Brain microvascular endothelial cell (primary cell): ENCODE data around the gene HAUS5.

Experiments used
- DNase-seq: peaks from one replicate; pipeline ENCODE4 v3.0.0-alpha.2; 2020
- H3K27ac ChIP-seq: fragments of 250-450 bp; sonication (Bioruptor Pico); 2 replicates; pipeline ENCODE4 v1.5.1; 2020; ENCODE audit warnings: mild to moderate bottlenecking, moderate library complexity
- H3K27me3 ChIP-seq: fragments of 250-450 bp; sonication (Bioruptor Pico); replicated peaks from 2 replicates; pipeline ENCODE4 v1.5.1; 2020; ENCODE audit warnings: mild to moderate bottlenecking
- H3K36me3 ChIP-seq: fragments of 250-450 bp; sonication (Bioruptor Pico); replicated peaks from 2 replicates; pipeline ENCODE4 v1.5.1; 2020; ENCODE audit warnings: mild to moderate bottlenecking
- H3K4me3 ChIP-seq: 2 replicates; pipeline ENCODE4 v1.5.1; 2011; ENCODE audit warnings: low read depth, mild to moderate bottlenecking, control low read depth, low read length, moderate library complexity
- in situ Hi-C: cut with HindIII; loops from 2 replicates; pipeline ENCODE4 v1.10.0; 2017; ENCODE audit warnings: low sequenced_read_pairs, low pct_ligation_motif_present
- TF ChIP-seq, protein P1 (sequence below): IDR thresholded peaks from 2 replicates; pipeline ENCODE4 v1.5.1; 2011; ENCODE audit warnings: low read depth, mild to moderate bottlenecking, moderate library complexity, low read length, control low read depth, inconsistent platforms; ENCODE audit errors: missing control alignments

HAUS5 gene, protein sequence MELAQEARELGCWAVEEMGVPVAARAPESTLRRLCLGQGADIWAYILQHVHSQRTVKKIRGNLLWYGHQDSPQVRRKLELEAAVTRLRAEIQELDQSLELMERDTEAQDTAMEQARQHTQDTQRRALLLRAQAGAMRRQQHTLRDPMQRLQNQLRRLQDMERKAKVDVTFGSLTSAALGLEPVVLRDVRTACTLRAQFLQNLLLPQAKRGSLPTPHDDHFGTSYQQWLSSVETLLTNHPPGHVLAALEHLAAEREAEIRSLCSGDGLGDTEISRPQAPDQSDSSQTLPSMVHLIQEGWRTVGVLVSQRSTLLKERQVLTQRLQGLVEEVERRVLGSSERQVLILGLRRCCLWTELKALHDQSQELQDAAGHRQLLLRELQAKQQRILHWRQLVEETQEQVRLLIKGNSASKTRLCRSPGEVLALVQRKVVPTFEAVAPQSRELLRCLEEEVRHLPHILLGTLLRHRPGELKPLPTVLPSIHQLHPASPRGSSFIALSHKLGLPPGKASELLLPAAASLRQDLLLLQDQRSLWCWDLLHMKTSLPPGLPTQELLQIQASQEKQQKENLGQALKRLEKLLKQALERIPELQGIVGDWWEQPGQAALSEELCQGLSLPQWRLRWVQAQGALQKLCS

GRCh38 chr19:35612559-35613321 is at the start of gene HAUS5:
HAUS5 (plus strand) TSS chr19:35612735; CDS start chr19:35612795, 60 bp downstream.
- Histone ChIP-seq H3K27ac (peak within 1 kb of the TSS; percentile 33), H3K27me3 (no peaks in the 10 kb centered on the region), H3K36me3 (no peaks in the 10 kb centered on the region), H3K4me3 (peak within 1 kb of the TSS; percentile 89)
- DNase-seq, result peak; percentile 87
- in situ Hi-C loops, result no loop called here
- TF ChIP-seq, protein P1, sequence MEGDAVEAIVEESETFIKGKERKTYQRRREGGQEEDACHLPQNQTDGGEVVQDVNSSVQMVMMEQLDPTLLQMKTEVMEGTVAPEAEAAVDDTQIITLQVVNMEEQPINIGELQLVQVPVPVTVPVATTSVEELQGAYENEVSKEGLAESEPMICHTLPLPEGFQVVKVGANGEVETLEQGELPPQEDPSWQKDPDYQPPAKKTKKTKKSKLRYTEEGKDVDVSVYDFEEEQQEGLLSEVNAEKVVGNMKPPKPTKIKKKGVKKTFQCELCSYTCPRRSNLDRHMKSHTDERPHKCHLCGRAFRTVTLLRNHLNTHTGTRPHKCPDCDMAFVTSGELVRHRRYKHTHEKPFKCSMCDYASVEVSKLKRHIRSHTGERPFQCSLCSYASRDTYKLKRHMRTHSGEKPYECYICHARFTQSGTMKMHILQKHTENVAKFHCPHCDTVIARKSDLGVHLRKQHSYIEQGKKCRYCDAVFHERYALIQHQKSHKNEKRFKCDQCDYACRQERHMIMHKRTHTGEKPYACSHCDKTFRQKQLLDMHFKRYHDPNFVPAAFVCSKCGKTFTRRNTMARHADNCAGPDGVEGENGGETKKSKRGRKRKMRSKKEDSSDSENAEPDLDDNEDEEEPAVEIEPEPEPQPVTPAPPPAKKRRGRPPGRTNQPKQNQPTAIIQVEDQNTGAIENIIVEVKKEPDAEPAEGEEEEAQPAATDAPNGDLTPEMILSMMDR, result no peak

DNA sequence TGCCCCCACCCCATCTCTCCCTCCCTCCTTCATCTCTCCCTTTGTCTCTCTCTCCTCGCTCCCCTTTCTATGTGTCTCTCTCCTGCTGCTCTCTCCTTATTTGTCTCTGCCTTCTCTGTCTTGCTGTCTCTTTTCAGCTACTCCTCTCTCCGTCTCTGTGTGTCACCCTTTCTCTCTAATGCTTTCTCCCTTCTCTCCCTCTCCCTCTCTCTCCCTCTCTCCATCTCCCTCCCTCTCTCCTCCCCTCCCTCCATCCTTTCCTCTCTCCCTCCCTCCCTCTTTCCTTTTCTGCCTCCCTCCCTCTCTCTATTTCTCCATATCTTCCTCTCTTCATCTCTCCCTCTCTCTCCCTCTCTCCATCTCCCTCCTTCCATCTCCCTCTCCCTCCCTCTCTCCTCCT is 49.8 kb upstream of the HAUS5 start:
- in situ Hi-C loops, result no loop called here
- Histone ChIP-seq H3K36me3 (no peaks in the 10 kb centered on the region), H3K27me3 (peaks cover 2% of the 10 kb centered on the region), H3K27ac (no peak overlapping the region), H3K4me3 (no peak overlapping the region)
- TF ChIP-seq, protein P1, result no peak
- no peak for DNase-seq

- Histone ChIP-seq H3K27ac (no peak within 1 kb of the TSS), H3K4me3 (no peak within 1 kb of the TSS), H3K36me3 (no peaks in the 10 kb centered on the region), H3K27me3 (peaks cover 2% of the 10 kb centered on the region)
- TF ChIP-seq, protein P1, result no peak
- no peak for DNase-seq
- in situ Hi-C loops, result no loop called here
Observed at GRCh38 chr19:35563207-35563829, 49.2 kb upstream of the HAUS5 start, which contains the start of gene ATP4A. ATP4A (minus strand) TSS chr19:35563658; CDS start chr19:35563629, 29 bp downstream.

DNA sequence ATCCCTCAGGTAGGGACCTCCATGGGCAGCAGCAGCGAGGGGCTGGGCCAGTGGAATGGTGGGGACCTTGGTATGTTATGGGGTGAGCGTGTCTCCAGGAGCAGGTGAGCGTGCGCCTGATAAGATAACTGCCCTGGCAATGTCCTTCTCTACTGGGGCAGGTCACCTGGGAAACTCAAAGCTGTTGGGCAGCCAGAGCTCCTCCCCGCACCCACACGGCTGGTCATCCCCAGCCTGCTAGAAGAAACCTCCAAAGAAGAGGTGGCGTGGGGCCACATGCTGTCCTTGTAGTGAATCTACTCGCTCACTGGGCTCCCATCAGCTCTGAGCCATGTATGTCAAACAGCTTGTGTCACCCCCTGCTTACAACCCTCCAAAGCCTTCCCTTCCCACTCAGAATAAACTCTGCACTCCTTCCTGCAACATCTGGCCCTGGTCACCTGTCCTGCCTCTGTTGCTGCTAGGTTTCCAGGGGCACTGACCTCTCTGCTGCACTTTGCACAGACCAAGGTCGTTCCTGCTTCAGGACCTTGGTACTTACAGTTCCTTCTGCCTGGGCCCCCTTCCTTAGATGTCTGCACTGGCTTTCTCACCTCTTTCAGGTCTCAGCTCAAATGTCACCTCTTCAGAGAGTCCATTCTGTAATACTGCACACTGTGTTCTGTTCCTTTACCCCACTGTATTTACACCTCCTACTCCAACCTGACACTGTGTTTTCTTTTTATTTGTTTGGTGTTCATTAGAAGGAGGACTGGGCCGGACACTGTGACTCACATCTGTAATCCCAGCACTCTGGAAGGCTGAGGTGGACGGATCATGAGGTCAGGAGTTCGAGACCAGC is 47.3 kb upstream of the HAUS5 start:
- H3K36me3 ChIP-seq, result no peaks in the 10 kb centered on the region
- TF ChIP-seq, protein P1, result no peak
- no peak overlapping the region for H3K4me3 ChIP-seq
- no peak for DNase-seq
- H3K27me3 ChIP-seq, result no peaks in the 10 kb centered on the region
- in situ Hi-C loops, result no loop called here
- H3K27ac ChIP-seq, result no peak overlapping the region

GRCh38 chr19:35566738-35567137 is 45.8 kb upstream of the HAUS5 start:
- no peak for DNase-seq
- no peaks in the 10 kb centered on the region for H3K27me3 ChIP-seq
- in situ Hi-C loops, result no loop called here
- TF ChIP-seq, protein P1, result no peak
- H3K27ac ChIP-seq, result no peak overlapping the region
- H3K36me3 ChIP-seq, result no peaks in the 10 kb centered on the region
- H3K4me3 ChIP-seq, result no peak overlapping the region
